ENCODE results near the gene DOK4. TPM values are rescaled to one million over a fixed set of nuclear protein-coding genes. Genes with fewer than 3 reads are reported as not detected.

Gene DOK4
- total and polyA plus RNA-seq, 2 experiments from 2014 or later: 11.4 to 29.1 TPM

DNA sequence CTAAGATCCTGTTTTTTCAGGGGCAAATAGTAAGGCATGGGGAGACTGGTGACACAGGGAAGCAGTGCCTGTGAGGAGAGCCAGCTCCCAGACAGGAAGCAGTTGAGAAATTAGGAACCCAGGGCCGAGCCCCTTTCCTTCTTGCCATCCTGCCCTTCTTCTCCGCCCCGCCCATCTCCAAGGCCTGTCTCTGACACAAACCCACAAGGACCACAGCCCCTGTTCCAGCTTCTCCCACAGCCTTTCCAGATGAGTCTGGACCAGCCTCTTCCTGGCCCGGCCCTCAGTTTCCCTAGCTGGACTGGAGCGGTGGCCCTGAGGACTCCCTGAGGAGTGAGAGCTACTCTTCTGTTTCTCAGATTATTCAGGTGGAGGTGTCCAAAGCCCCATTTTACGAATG is 40.2 kb upstream of the DOK4 start:
- Histone ChIP-seq H2AFZ (no peak overlapping the region), H3K4me2 (no peak overlapping the region), H4K20me1 (replicated peaks; ENCODE audit: insufficient read depth) (peaks cover 3% of the 10 kb centered on the region; the same call in 1 of the 2 replicates), H3F3A (replicated peaks; ENCODE audit: low read depth) (peaks cover 15% of the 10 kb centered on the region; the same call in 1 of the 2 replicates), H3K4me1 (ENCODE audit: insufficient read depth) (peaks cover 20% of the 10 kb centered on the region), H3K9me2 (ENCODE audit: insufficient read depth) (no peaks in the 10 kb centered on the region), H3K36me3 (ENCODE audit: insufficient read depth) (no peaks in the 10 kb centered on the region), H3K4me3 (no peak overlapping the region), H3K27ac (ENCODE audit: low read depth) (no peak overlapping the region), H3K27me3 (ENCODE audit: insufficient read depth) (peaks cover 12% of the 10 kb centered on the region), H3K79me2 (replicated peaks; ENCODE audit: insufficient read depth) (0 out of 2 replicates have a peak, but pooled peaks cover 3% of the 10 kb centered on the region)
- no peak overlapping the region for H3K4me3 Mint-ChIP-seq
- no peak for DNase-seq (ENCODE audit: low spot score)
- H3K4me1 Mint-ChIP-seq: peaks cover 33% of the 10 kb centered on the region
- peaks cover 36% of the 10 kb centered on the region for H3K27me3 Mint-ChIP-seq (ENCODE audit: insufficient read depth, low read depth, poor library complexity)
- no peak for ATAC-seq
- H3K9me3 Mint-ChIP-seq: peaks cover 3% of the 10 kb centered on the region; the same call in 1 of the 3 replicates
- TF ChIP-seq EZH2phosphoT487 (IDR thresholded peaks at IDR 0.05; ENCODE audit: unreplicated experiment) (no peak), POLR2AphosphoS5 (IDR thresholded peaks at IDR 0.05; ENCODE audit: low read depth) (no peak), JUNB (IDR thresholded peaks at IDR 0.05; ENCODE audit: unreplicated experiment) (no peak), NANOG (IDR thresholded peaks at IDR 0.05; ENCODE audit: borderline replicate concordance) (no peak), EZH2 (IDR thresholded peaks at IDR 0.05; ENCODE audit: low read depth, unreplicated experiment) (no peak), CREB1 (CRISPR knock-in tag; IDR thresholded peaks at IDR 0.05; ENCODE audit: low read depth) (no peak), STAT1 (IDR thresholded peaks at IDR 0.05; ENCODE audit: unreplicated experiment) (no peak)
- TF ChIP-seq, protein P1, sequence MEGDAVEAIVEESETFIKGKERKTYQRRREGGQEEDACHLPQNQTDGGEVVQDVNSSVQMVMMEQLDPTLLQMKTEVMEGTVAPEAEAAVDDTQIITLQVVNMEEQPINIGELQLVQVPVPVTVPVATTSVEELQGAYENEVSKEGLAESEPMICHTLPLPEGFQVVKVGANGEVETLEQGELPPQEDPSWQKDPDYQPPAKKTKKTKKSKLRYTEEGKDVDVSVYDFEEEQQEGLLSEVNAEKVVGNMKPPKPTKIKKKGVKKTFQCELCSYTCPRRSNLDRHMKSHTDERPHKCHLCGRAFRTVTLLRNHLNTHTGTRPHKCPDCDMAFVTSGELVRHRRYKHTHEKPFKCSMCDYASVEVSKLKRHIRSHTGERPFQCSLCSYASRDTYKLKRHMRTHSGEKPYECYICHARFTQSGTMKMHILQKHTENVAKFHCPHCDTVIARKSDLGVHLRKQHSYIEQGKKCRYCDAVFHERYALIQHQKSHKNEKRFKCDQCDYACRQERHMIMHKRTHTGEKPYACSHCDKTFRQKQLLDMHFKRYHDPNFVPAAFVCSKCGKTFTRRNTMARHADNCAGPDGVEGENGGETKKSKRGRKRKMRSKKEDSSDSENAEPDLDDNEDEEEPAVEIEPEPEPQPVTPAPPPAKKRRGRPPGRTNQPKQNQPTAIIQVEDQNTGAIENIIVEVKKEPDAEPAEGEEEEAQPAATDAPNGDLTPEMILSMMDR (conservative IDR thresholded peaks at IDR 0.05; ENCODE audit: low read depth in 2 of 2): no peak
- TF ChIP-seq, protein P2, sequence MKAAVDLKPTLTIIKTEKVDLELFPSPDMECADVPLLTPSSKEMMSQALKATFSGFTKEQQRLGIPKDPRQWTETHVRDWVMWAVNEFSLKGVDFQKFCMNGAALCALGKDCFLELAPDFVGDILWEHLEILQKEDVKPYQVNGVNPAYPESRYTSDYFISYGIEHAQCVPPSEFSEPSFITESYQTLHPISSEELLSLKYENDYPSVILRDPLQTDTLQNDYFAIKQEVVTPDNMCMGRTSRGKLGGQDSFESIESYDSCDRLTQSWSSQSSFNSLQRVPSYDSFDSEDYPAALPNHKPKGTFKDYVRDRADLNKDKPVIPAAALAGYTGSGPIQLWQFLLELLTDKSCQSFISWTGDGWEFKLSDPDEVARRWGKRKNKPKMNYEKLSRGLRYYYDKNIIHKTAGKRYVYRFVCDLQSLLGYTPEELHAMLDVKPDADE (IDR thresholded peaks at IDR 0.05): no peak
- peaks cover 14% of the 10 kb centered on the region for H3K36me3 Mint-ChIP-seq (ENCODE audit: low read depth)
- H3K27ac Mint-ChIP-seq: no peak overlapping the region

DNA sequence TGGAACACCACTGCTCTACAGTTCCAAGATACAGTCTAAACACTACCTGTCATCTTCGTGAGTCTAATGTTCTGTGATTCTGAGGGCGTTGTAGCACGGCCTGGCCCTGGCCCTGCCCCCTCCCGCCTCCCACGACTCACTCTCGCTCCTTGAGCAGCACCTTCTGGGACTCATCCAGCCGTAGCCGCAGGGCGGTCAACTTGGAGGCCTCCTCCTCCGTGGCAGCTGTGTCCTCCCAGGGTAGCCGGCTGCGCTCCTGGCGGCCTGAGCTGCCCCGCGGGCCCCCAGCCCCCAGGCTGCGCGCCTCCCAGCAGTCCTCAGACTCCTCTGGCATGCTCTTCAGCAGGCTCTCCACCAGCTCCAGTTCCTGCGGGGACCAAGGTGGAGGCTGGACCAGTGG is 39.5 kb upstream of the DOK4 start:
- Histone ChIP-seq H2AFZ (no peak overlapping the region), H3F3A (replicated peaks; ENCODE audit: low read depth) (peaks cover 15% of the 10 kb centered on the region; the same call in 1 of the 2 replicates), H3K27ac (ENCODE audit: low read depth) (no peak overlapping the region), H3K9me2 (ENCODE audit: insufficient read depth) (no peaks in the 10 kb centered on the region), H3K4me2 (no peak overlapping the region), H3K36me3 (ENCODE audit: insufficient read depth) (no peaks in the 10 kb centered on the region), H3K27me3 (ENCODE audit: insufficient read depth) (peaks cover 12% of the 10 kb centered on the region), H4K20me1 (replicated peaks; ENCODE audit: insufficient read depth) (no peaks in the 10 kb centered on the region; the same call in 1 of the 2 replicates), H3K79me2 (replicated peaks; ENCODE audit: insufficient read depth) (0 out of 2 replicates have a peak, but pooled peaks cover under 1% of the 10 kb centered on the region), H3K4me1 (ENCODE audit: insufficient read depth) (peaks cover 19% of the 10 kb centered on the region), H3K4me3 (no peak overlapping the region)
- Mint-ChIP-seq H3K36me3 (ENCODE audit: low read depth) (peaks cover 6% of the 10 kb centered on the region; the same call in 1 of the 3 replicates), H3K27ac (no peak overlapping the region), H3K4me1 (peaks cover 26% of the 10 kb centered on the region), H3K4me3 (no peak overlapping the region), H3K27me3 (ENCODE audit: insufficient read depth, low read depth, poor library complexity) (peaks cover 30% of the 10 kb centered on the region), H3K9me3 (peaks cover 3% of the 10 kb centered on the region; the same call in 1 of the 3 replicates)
- DNase-seq (ENCODE audit: low spot score) (no peak), ATAC-seq (no peak)
- TF ChIP-seq STAT1 (IDR thresholded peaks at IDR 0.05; ENCODE audit: unreplicated experiment) (no peak), NANOG (IDR thresholded peaks at IDR 0.05; ENCODE audit: borderline replicate concordance) (no peak), EZH2phosphoT487 (IDR thresholded peaks at IDR 0.05; ENCODE audit: unreplicated experiment) (no peak), POLR2AphosphoS5 (IDR thresholded peaks at IDR 0.05; ENCODE audit: low read depth) (no peak)
